Measurements from ENCODE around the gene TNNI2. TPM values are rescaled to one million over a fixed set of nuclear protein-coding genes. Genes with fewer than 3 reads are reported as not detected.

TNNI2 gene
- total RNA-seq, 1 experiment from 2014 or later, result 0.55 TPM

GRCh38 chr11:1887451-1888346 lies 48.9 kb downstream of the TNNI2 start:
- H3K9me3 ChIP-seq (ENCODE audit: low read length), result no peaks in the 10 kb centered on the region
- H3K4me3 ChIP-seq (ENCODE audit: low read length), result no peak overlapping the region
- H2AFZ ChIP-seq (ENCODE audit: low read length), result no peak overlapping the region
- BruUV-seq (replicated peaks), result no TSS peak
- no peaks in the 10 kb centered on the region for H3K9me2 ChIP-seq (replicated peaks; ENCODE audit: low read length)
- H3K4me2 ChIP-seq (ENCODE audit: low read length), result no peak overlapping the region
- no peak overlapping the region for H3K9ac ChIP-seq (ENCODE audit: low read length)
- H3K36me3 ChIP-seq (ENCODE audit: low read depth, low read length), result no peaks in the 10 kb centered on the region
- no peak for DNase-seq
- POLR2A ChIA-PET (ENCODE audit: unreplicated experiment), result no interaction called here
- no peaks in the 10 kb centered on the region for H3K4me1 ChIP-seq (ENCODE audit: insufficient read depth, low read length)
- intact Hi-C loops (cut with micrococcal nuclease), result no loop called here
- H3K79me2 ChIP-seq (ENCODE audit: low read length), result no peaks in the 10 kb centered on the region
- ATAC-seq, result no peak
- CTCF ChIA-PET, result no interaction called here
- H4K20me1 ChIP-seq (ENCODE audit: low read length), result no peaks in the 10 kb centered on the region
- TF ChIP-seq EZH2phosphoT487 (IDR thresholded peaks at IDR 0.05; ENCODE audit: borderline replicate concordance, low read length) (no peak), CTCF (conservative IDR thresholded peaks at IDR 0.05; ENCODE audit: low read depth, low read length) (no peak), EZH2 (IDR thresholded peaks at IDR 0.05; ENCODE audit: low read length, unreplicated experiment) (no peak)
- no peak overlapping the region for H3K27ac ChIP-seq (ENCODE audit: low read length)
- H3K27me3 ChIP-seq (ENCODE audit: low read length), result no peaks in the 10 kb centered on the region; the same call in 1 of the 2 replicates
- no peaks in the 10 kb centered on the region for H3F3A ChIP-seq (ENCODE audit: low read length, unreplicated experiment)

- TF ChIP-seq EZH2phosphoT487 (IDR thresholded peaks at IDR 0.05; ENCODE audit: borderline replicate concordance, low read length), result no peak
- TF ChIP-seq EZH2 (IDR thresholded peaks at IDR 0.05; ENCODE audit: low read length, unreplicated experiment), result no peak
- TF ChIP-seq CTCF (conservative IDR thresholded peaks at IDR 0.05; ENCODE audit: low read depth, low read length), result no peak
- no peaks in the 10 kb centered on the region for H3K9me3 ChIP-seq (ENCODE audit: low read length)
- no peaks in the 10 kb centered on the region for H3K4me1 ChIP-seq (ENCODE audit: insufficient read depth, low read length)
- H3K9me2 ChIP-seq (replicated peaks; ENCODE audit: low read length), result no peaks in the 10 kb centered on the region
- no peaks in the 10 kb centered on the region for H3K79me2 ChIP-seq (ENCODE audit: low read length)
- intact Hi-C loops (cut with micrococcal nuclease), result no loop called here
- no peak overlapping the region for H3K4me2 ChIP-seq (ENCODE audit: low read length)
- no peaks in the 10 kb centered on the region for H4K20me1 ChIP-seq (ENCODE audit: low read length)
- no peaks in the 10 kb centered on the region for H3F3A ChIP-seq (ENCODE audit: low read length, unreplicated experiment)
- DNase-seq (no peak), ATAC-seq (no peak)
- H3K4me3 ChIP-seq (ENCODE audit: low read length), result no peak overlapping the region
- H3K27me3 ChIP-seq (ENCODE audit: low read length), result no peaks in the 10 kb centered on the region; the same call in 1 of the 2 replicates
- BruUV-seq (replicated peaks), result no TSS peak
- POLR2A ChIA-PET (ENCODE audit: unreplicated experiment), result no interaction called here
- CTCF ChIA-PET, result no interaction called here
- H3K9ac ChIP-seq (ENCODE audit: low read length), result no peak overlapping the region
- H2AFZ ChIP-seq (ENCODE audit: low read length), result no peak overlapping the region
- no peaks in the 10 kb centered on the region for H3K36me3 ChIP-seq (ENCODE audit: low read depth, low read length)
- H3K27ac ChIP-seq (ENCODE audit: low read length), result no peak overlapping the region
Observed at GRCh38 chr11:1888347-1888753, 49.6 kb downstream of the TNNI2 start.

- Histone ChIP-seq H3K4me2 (ENCODE audit: low read length) (no peak overlapping the region), H3K4me3 (ENCODE audit: low read length) (no peak overlapping the region), H3K27ac (ENCODE audit: low read length) (no peak overlapping the region), H3K79me2 (ENCODE audit: low read length) (no peaks in the 10 kb centered on the region), H3K36me3 (ENCODE audit: low read depth, low read length) (no peaks in the 10 kb centered on the region), H3K27me3 (ENCODE audit: low read length) (no peaks in the 10 kb centered on the region; the same call in 1 of the 2 replicates), H3K9me3 (ENCODE audit: low read length) (no peaks in the 10 kb centered on the region), H3K4me1 (ENCODE audit: insufficient read depth, low read length) (no peaks in the 10 kb centered on the region), H4K20me1 (ENCODE audit: low read length) (no peaks in the 10 kb centered on the region), H2AFZ (ENCODE audit: low read length) (no peak overlapping the region), H3K9me2 (replicated peaks; ENCODE audit: low read length) (no peaks in the 10 kb centered on the region), H3K9ac (ENCODE audit: low read length) (no peak overlapping the region), H3F3A (ENCODE audit: low read length, unreplicated experiment) (no peaks in the 10 kb centered on the region)
- TF ChIP-seq EZH2 (IDR thresholded peaks at IDR 0.05; ENCODE audit: low read length, unreplicated experiment), result no peak
- TF ChIP-seq CTCF (conservative IDR thresholded peaks at IDR 0.05; ENCODE audit: low read depth, low read length), result no peak
- no peak for TF ChIP-seq EZH2phosphoT487 (IDR thresholded peaks at IDR 0.05; ENCODE audit: borderline replicate concordance, low read length)
- BruUV-seq (replicated peaks), result no TSS peak
- intact Hi-C loops (cut with micrococcal nuclease), result no loop called here
- POLR2A ChIA-PET (ENCODE audit: unreplicated experiment), result no interaction called here
- DNase-seq (no peak), ATAC-seq (no peak)
- CTCF ChIA-PET, result no interaction called here
Observed at GRCh38 chr11:1888811-1889210, 50.0 kb downstream of the TNNI2 start.

Measured in PC-3 (cell line).